Right lobe of liver (tissue), 4 donors: Measurements from ENCODE around the gene SMARCC2.

Experiments
- CTCF ChIP-seq, 4 donors: fragments of 200-600 bp in 3 of 4; fragments of 450-650 bp in 1 of 4; IDR thresholded peaks; one replicate each; pipeline versions ENCODE4 v1.5.1 to v1.8.0; 2016 to 2022; ENCODE audit warnings: antibody characterized with exemption in 4 of 4, mild to moderate bottlenecking in 2 of 4
- POLR2A ChIP-seq: fragments of 450-650 bp; IDR thresholded peaks from one replicate; pipeline ENCODE4 v1.6.1; 2017; ENCODE audit warnings: antibody characterized with exemption, mild to moderate bottlenecking
- donor health status: DM: no; HTN: no; CAD: no.
- donor health status: DM: no; HTN: no; CAD: no.
- donor health status: DM: no; HTN: yes; CAD: no.

GRCh38 chr12:56212361-56212760, 23.1 kb upstream of the SMARCC2 start:
- TF ChIP-seq CTCF (IDR thresholded peaks at IDR 0.05) (no peak), POLR2A (no peak)
